B cell (primary cell): ENCODE measurements around the gene CLCNKA. TPM values are rescaled to one million over a fixed set of nuclear protein-coding genes. Genes with fewer than 3 reads are reported as not detected.
"Not testable (repeated sequence)": the region's sequence is repeated elsewhere in the genome, so short reads cannot be mapped to it uniquely, and the experiment has no call there.

ENCODE experiments used
- ATAC-seq: fragments of 200-7000 bp; cut with Tn5 transposase; one replicate; pipeline ENCODE4 v1.10.0; 2021; ENCODE audit warnings: low read depth, mild to moderate bottlenecking, moderate number of reproducible peaks, moderate library complexity
- CTCF ChIA-PET: fragments of 350-600 bp; sonication (Branson Sonifier 250); formaldehyde crosslinking; loops from one replicate; lab custom pipeline; 2021; ENCODE audit warnings: antibody characterized with exemption, inconsistent platforms; lab: Charles Lee
- POLR2A ChIA-PET: fragments of 350-600 bp; sonication (Branson Sonifier 250); formaldehyde crosslinking; loops from one replicate; lab custom pipeline; 2021; ENCODE audit warnings: antibody characterized with exemption; lab: Charles Lee
- DNase-seq: peaks from one replicate; pipeline ENCODE4 v3.0.0; 2013
- H2AFZ ChIP-seq: 2 replicates; pipeline ENCODE4 v1.6.1; 2012; ENCODE audit warnings: mild to moderate bottlenecking, low read depth, low read length; ENCODE audit not compliant: insufficient read depth, poor library complexity, severe bottlenecking
- H3K27ac ChIP-seq, 2 donors: 1 replicate in 1 of 2; 2 replicates in 1 of 2; pipeline ENCODE4 v1.5.1; 2012 to 2013; ENCODE audit warnings: low read length in 2 of 2, mild to moderate bottlenecking in 2 of 2, moderate library complexity in 1 of 2
- H3K27me3 ChIP-seq, 4 experiments: fragments of 200-600 bp in 1 of 4; sonication (generic) in 1 of 4; replicated peaks in 1 of 4; 1 replicate in 2 of 4; 2 replicates in 2 of 4; pipeline versions ENCODE4 v1.6.1 to v1.7.0; 2013 to 2016; ENCODE audit warnings: low read length in 3 of 4, mild to moderate bottlenecking in 2 of 4, mixed read lengths in 1 of 4, moderate library complexity in 1 of 4; ENCODE audit not compliant: insufficient read depth in 4 of 4, control insufficient read depth in 3 of 4; ENCODE audit errors: control extremely low read depth in 1 of 4
- H3K36me3 ChIP-seq, 2 experiments: replicated peaks in 1 of 2; 1 replicate in 1 of 2; 2 replicates in 1 of 2; pipeline versions ENCODE4 v1.6.1 to v1.7.1; 2013; ENCODE audit warnings: low read length in 1 of 2; ENCODE audit not compliant: insufficient read depth in 2 of 2, control insufficient read depth in 1 of 2; ENCODE audit errors: control extremely low read depth in 1 of 2, extremely low read depth in 1 of 2
- H3K4me1 ChIP-seq, 2 donors: fragments of 200-600 bp in 1 of 2; sonication (generic) in 1 of 2; 1 replicate in 1 of 2; 2 replicates in 1 of 2; pipeline versions ENCODE4 v1.5.1 to v1.6.1; 2013 to 2017; ENCODE audit warnings: low read length in 2 of 2; ENCODE audit not compliant: control insufficient read depth in 2 of 2, insufficient read depth in 2 of 2
- H3K4me2 ChIP-seq: replicated peaks from 2 replicates; pipeline ENCODE3; 2012; ENCODE audit warnings: mild to moderate bottlenecking, low read depth, low read length; ENCODE audit not compliant: poor library complexity, severe bottlenecking
- H3K4me3 ChIP-seq, 5 experiments: fragments of 200-600 bp in 1 of 5; sonication (generic) in 1 of 5; 1 replicate in 3 of 5; 2 replicates in 2 of 5; pipeline versions ENCODE4 v1.5.1 to v1.7.0; 2011 to 2016; ENCODE audit warnings: low read length in 4 of 5, mild to moderate bottlenecking in 4 of 5, low read depth in 2 of 5, control low read depth in 1 of 5, moderate library complexity in 1 of 5; ENCODE audit not compliant: insufficient read depth in 1 of 5; ENCODE audit errors: control extremely low read depth in 1 of 5, extremely low read depth in 1 of 5
- H3K79me2 ChIP-seq: fragments of 200-600 bp; sonication (generic); one replicate; pipeline ENCODE4 v1.6.0; 2016; ENCODE audit warnings: low read length; ENCODE audit not compliant: control insufficient read depth, insufficient read depth
- H3K9ac ChIP-seq: fragments of 200-600 bp; sonication (generic); 2 replicates; pipeline ENCODE4 v1.6.1; 2017; ENCODE audit warnings: mild to moderate bottlenecking, low read length, moderate library complexity
- H3K9me3 ChIP-seq, 3 donors: one replicate each; pipeline versions ENCODE4 v1.6.1 to v1.7.1; 2013; ENCODE audit warnings: low read length in 2 of 3; ENCODE audit not compliant: control insufficient read depth in 2 of 3, insufficient read depth in 1 of 3; ENCODE audit errors: control extremely low read depth in 1 of 3
- H4K20me1 ChIP-seq: 2 replicates; pipeline ENCODE4 v1.6.0; 2012; ENCODE audit warnings: mild to moderate bottlenecking, low read length; ENCODE audit not compliant: insufficient read depth, control insufficient read depth, poor library complexity, severe bottlenecking
- H3K27ac Mint-ChIP-seq: one replicate; pipeline ENCODE4 v1.8.0; 2021; ENCODE audit warnings: mixed read lengths
- H3K27me3 Mint-ChIP-seq: one replicate; pipeline ENCODE4 v1.8.0; 2021; ENCODE audit warnings: mixed read lengths
- H3K4me1 Mint-ChIP-seq: one replicate; pipeline ENCODE4 v1.8.0; 2021; ENCODE audit warnings: mixed read lengths
- H3K4me3 Mint-ChIP-seq: one replicate; pipeline ENCODE4 v1.8.0; 2021; ENCODE audit warnings: mixed read lengths
- H3K9me3 Mint-ChIP-seq: one replicate; pipeline ENCODE4 v1.8.0; 2022; ENCODE audit warnings: mixed read lengths; ENCODE audit not compliant: insufficient read depth
- CTCF ChIP-seq: fragments of 200-600 bp; IDR thresholded peaks from one replicate; pipeline ENCODE4 v1.8.0; 2022; ENCODE audit warnings: antibody characterized with exemption, mild to moderate bottlenecking
- EZH2 ChIP-seq: IDR thresholded peaks from 2 replicates; pipeline ENCODE4 v1.6.1; 2012; ENCODE audit warnings: borderline replicate concordance, low read depth, mild to moderate bottlenecking, moderate library complexity, low read length; ENCODE audit not compliant: insufficient read depth, poor library complexity, severe bottlenecking
- WGBS: methylation state at CpG from one replicate; pipeline ENCODE4 v1.1.5; 2013; ENCODE audit warnings: missing lambda C conversion rate; ENCODE audit not compliant: insufficient coverage; 5-methylcytosine and 5-hydroxymethylcytosine counted together
- intact Hi-C: fragments of 100-400 bp; cut with micrococcal nuclease; formaldehyde crosslinking; loops from one replicate; pipeline ENCODE4 v1.10.0; 2022
- polyA plus RNA-seq: library from polyadenylated mRNA; depleted of rRNA; stranded (reverse); fragments of >200 nt; gene quantifications from 2 replicates; pipeline ENCODE4 v1.2.3, GENCODE V29; 2012
- total RNA-seq, 2 donors: library from RNA; stranded (reverse); fragments of 120-200 nt in 1 of 2; gene quantifications; 1 replicate in 1 of 2; 2 replicates in 1 of 2; pipeline versions ENCODE4 v1.2.3 to v1.2.4, GENCODE V29; 2013 to 2022

The CLCNKA gene
- total and polyA plus RNA-seq, 2 donors (not counting 1 experiment from before 2014, with no cell fraction given): 0.03 TPM; not detected in 1

GRCh38 chr1:16058394-16059120 lies 36.7 kb downstream of the CLCNKA start:
- H3K4me1 Mint-ChIP-seq, H3K4me2 ChIP-seq, H3K4me1 ChIP-seq, H3K9me3 ChIP-seq, H3K9ac ChIP-seq, H3K4me3 ChIP-seq, H3K9me3 Mint-ChIP-seq, ATAC-seq, POLR2A ChIA-PET, H3K27ac Mint-ChIP-seq, H2AFZ ChIP-seq, H3K79me2 ChIP-seq, H4K20me1 ChIP-seq, H3K36me3 ChIP-seq, H3K4me3 Mint-ChIP-seq, DNase-seq, H3K27ac ChIP-seq, H3K27me3 ChIP-seq: not testable (repeated sequence)
- WGBS: 71% methylated on average over 8 of the region's 20 CpGs
- H3K27me3 Mint-ChIP-seq: peaks cover 12% of the 10 kb centered on the region
- CTCF ChIA-PET: interaction anchor here (1.7 kb wide), 1 partner anchor 267 kb away, joined by 6 read pairs; no protein-coding TSS in a partner anchor
- intact Hi-C loops: loop anchor here (1.0 kb wide), 1 partner anchor 8 kb away; no protein-coding TSS in a partner anchor

- H3K9ac ChIP-seq: no peak overlapping the region
- Mint-ChIP-seq H3K27ac (no peak overlapping the region), H3K27me3 (peaks cover 30% of the 10 kb centered on the region), H3K4me3 (no peak overlapping the region), H3K4me1 (peaks cover under 1% of the 10 kb centered on the region), H3K9me3 (no peaks in the 10 kb centered on the region)
- no peak for DNase-seq
- POLR2A ChIA-PET: no interaction called here
- H4K20me1 ChIP-seq: no peaks in the 10 kb centered on the region
- H2AFZ ChIP-seq: no peak overlapping the region
- WGBS: 91% methylated on average over 3 of the region's 3 CpGs
- no peaks in the 10 kb centered on the region for H3K9me3 ChIP-seq
- no peaks in the 10 kb centered on the region for H3K4me1 ChIP-seq
- H3K79me2 ChIP-seq: no peaks in the 10 kb centered on the region
- no peak overlapping the region for H3K27ac ChIP-seq
- no peak for ATAC-seq
- no peak overlapping the region for H3K4me2 ChIP-seq
- intact Hi-C loops: no loop called here
- peaks cover 0 to 6% (median 0%) of the 10 kb centered on the region in 4 experiments for H3K27me3 ChIP-seq
- no peak overlapping the region for H3K4me3 ChIP-seq
- TF ChIP-seq CTCF (no peak), EZH2 (no peak)
- H3K36me3 ChIP-seq: no peaks in the 10 kb centered on the region
- CTCF ChIA-PET: interaction anchor here (0.9 to 1.1 kb wide), 2 partner anchors 17 to 258 kb away, joined by 3 read pairs; no protein-coding TSS in a partner anchor
Measured at GRCh38 chr1:16061266-16061665, 39.4 kb downstream of the CLCNKA start.

- H3K36me3 ChIP-seq, H3K9ac ChIP-seq, H3K4me2 ChIP-seq, H3K79me2 ChIP-seq, CTCF ChIA-PET, H4K20me1 ChIP-seq, H3K9me3 Mint-ChIP-seq, H3K9me3 ChIP-seq, H3K4me1 Mint-ChIP-seq, DNase-seq, H3K27ac Mint-ChIP-seq, H3K4me3 Mint-ChIP-seq, H3K4me1 ChIP-seq, intact Hi-C loops, H2AFZ ChIP-seq, ATAC-seq, H3K27ac ChIP-seq, POLR2A ChIA-PET, H3K27me3 ChIP-seq, H3K4me3 ChIP-seq: not testable (repeated sequence)
- H3K27me3 Mint-ChIP-seq: peaks cover 29% of the 10 kb centered on the region
- 87% methylated on average over 4 of the region's 18 CpGs for WGBS
Measured at GRCh38 chr1:16061989-16062686, 40.3 kb downstream of the CLCNKA start.
